Endothelial cell of umbilical vein (primary cell): Measurements from ENCODE around the gene EFNB3. TPM values are rescaled to one million over a fixed set of nuclear protein-coding genes. Genes with fewer than 3 reads are reported as not detected.

Experiments used
- BruUV-seq: library from RNA; stranded (reverse); fragments of 400-500 nt; replicated peaks from 2 replicates; lab custom pipeline; 2021; lab: Mats Ljungman, UMichigan
- CTCF ChIA-PET: fragments of 300-600, 350-600 bp; sonication (Branson Sonifier 250); formaldehyde crosslinking; loops from one replicate; lab custom pipeline; 2021; ENCODE audit warnings: antibody characterized with exemption, inconsistent platforms; lab: Charles Lee
- POLR2A ChIA-PET: fragments of 300-600, 350-600 bp; sonication (Branson Sonifier 250); formaldehyde crosslinking; loops from one replicate; lab custom pipeline; 2021; ENCODE audit warnings: antibody characterized with exemption, inconsistent platforms; lab: Charles Lee
- DNase-seq: peaks from one replicate; pipeline ENCODE4 v3.0.0-alpha.2; 2011; ENCODE audit warnings: low read depth, low spot score
- FAIRE-seq: peaks from 2 replicates; lab custom pipeline; 2011; peaks lifted over from hg19 to GRCh38; lab: Jason Lieb, UNC
- H2AFZ ChIP-seq: 2 replicates; pipeline ENCODE4 v1.6.0; 2012; ENCODE audit warnings: low read depth, low read length, control low read depth, inconsistent platforms
- H3K27ac ChIP-seq: 2 replicates; pipeline ENCODE4 v1.5.1; 2011; ENCODE audit warnings: low read depth, mild to moderate bottlenecking, control low read depth, low read length, moderate library complexity; ENCODE audit not compliant: insufficient read depth
- H3K27me3 ChIP-seq, 2 experiments: 2 replicates each; pipeline versions ENCODE4 v1.6.0 to v1.6.1; 2011; ENCODE audit warnings: low read length in 2 of 2, mixed read lengths in 1 of 2; ENCODE audit not compliant: control insufficient read depth in 2 of 2, insufficient read depth in 2 of 2
- H3K36me3 ChIP-seq, 2 experiments: 2 replicates in 1 of 2; 3 replicates in 1 of 2; pipeline ENCODE4 v1.5.1; 2011; ENCODE audit warnings: low read length in 2 of 2, mild to moderate bottlenecking in 1 of 2, moderate library complexity in 1 of 2; ENCODE audit not compliant: control insufficient read depth in 2 of 2, insufficient read depth in 2 of 2; ENCODE audit errors: extremely low read depth in 1 of 2
- H3K4me1 ChIP-seq: 3 replicates; pipeline ENCODE4 v1.5.1; 2011; ENCODE audit warnings: mild to moderate bottlenecking, low read length; ENCODE audit not compliant: control insufficient read depth, insufficient read depth; ENCODE audit errors: extremely low read depth
- H3K4me2 ChIP-seq: 2 replicates; pipeline ENCODE4 v1.6.1; 2011; ENCODE audit warnings: low read length, control low read depth, mixed read lengths; ENCODE audit not compliant: insufficient read depth
- H3K4me3 ChIP-seq, 3 experiments: fragments of 200-600 bp in 1 of 3; sonication (generic), shearing (Covaris generic) in 1 of 3; replicated peaks in 1 of 3; 2 replicates each; pipeline ENCODE4 v1.5.1; 2011 to 2016; ENCODE audit warnings: control low read depth in 3 of 3, low read length in 3 of 3, mild to moderate bottlenecking in 2 of 3, inconsistent platforms in 1 of 3, low read depth in 1 of 3, moderate library complexity in 1 of 3; ENCODE audit not compliant: insufficient read depth in 1 of 3
- H3K79me2 ChIP-seq: 2 replicates; pipeline ENCODE4 v1.6.0; 2012; ENCODE audit warnings: low read length, inconsistent platforms; ENCODE audit not compliant: control insufficient read depth, insufficient read depth
- H3K9ac ChIP-seq: replicated peaks from 2 replicates; pipeline ENCODE3; 2011; ENCODE audit warnings: low read length, control low read depth; ENCODE audit not compliant: insufficient read depth; ENCODE audit errors: extremely low read depth
- H3K9me1 ChIP-seq: replicated peaks from 3 replicates; pipeline ENCODE4 v1.6.0; 2011; ENCODE audit warnings: mild to moderate bottlenecking, low read length; ENCODE audit not compliant: control insufficient read depth, insufficient read depth; ENCODE audit errors: extremely low read depth
- H3K9me3 ChIP-seq: replicated peaks from 2 replicates; pipeline ENCODE4 v1.5.1; 2012; ENCODE audit warnings: low read length, inconsistent platforms; ENCODE audit not compliant: control insufficient read depth, insufficient read depth
- H4K20me1 ChIP-seq: replicated peaks from 2 replicates; pipeline ENCODE3; 2011; ENCODE audit warnings: mild to moderate bottlenecking, low read length; ENCODE audit not compliant: control insufficient read depth, insufficient read depth; ENCODE audit errors: extremely low read depth
- CTCF ChIP-seq, 2 donors: IDR thresholded peaks; 1 replicate in 1 of 2; 2 replicates in 1 of 2; pipeline ENCODE4 v1.5.1; 2011; ENCODE audit warnings: low read length in 2 of 2, mild to moderate bottlenecking in 2 of 2, moderate library complexity in 2 of 2, control low read depth in 1 of 2, inconsistent platforms in 1 of 2, low read depth in 1 of 2; ENCODE audit not compliant: insufficient read depth in 1 of 2; ENCODE audit errors: extremely low read depth in 1 of 2
- EZH2 ChIP-seq: IDR thresholded peaks from 2 replicates; pipeline ENCODE4 v1.6.1; 2012; ENCODE audit warnings: borderline replicate concordance, low read depth, mild to moderate bottlenecking, moderate library complexity, low read length, inconsistent platforms; ENCODE audit not compliant: severe bottlenecking
- FOS ChIP-seq: IDR thresholded peaks from 2 replicates; pipeline ENCODE4 v1.6.1; 2011; ENCODE audit warnings: mild to moderate bottlenecking, low read length, moderate library complexity, borderline replicate concordance; ENCODE audit not compliant: insufficient read depth
- GATA2 ChIP-seq: IDR thresholded peaks from 2 replicates; pipeline ENCODE4 v1.7.0; 2011; ENCODE audit warnings: low read depth, mild to moderate bottlenecking, moderate library complexity, mixed read lengths, low read length; ENCODE audit not compliant: insufficient read length, insufficient read depth
- JUN ChIP-seq: IDR thresholded peaks from 2 replicates; pipeline ENCODE4 v1.6.1; 2011; ENCODE audit warnings: borderline replicate concordance, low read depth; ENCODE audit not compliant: insufficient read length, insufficient read depth
- MAX ChIP-seq: IDR thresholded peaks from 2 replicates; pipeline ENCODE4 v1.6.1; 2011; ENCODE audit not compliant: insufficient read depth, insufficient read length
- MYC ChIP-seq: IDR thresholded peaks from one replicate; pipeline ENCODE4 v1.6.1; 2011; ENCODE audit warnings: mild to moderate bottlenecking, low read depth, low read length
- POLR2A ChIP-seq: IDR thresholded peaks from 2 replicates; pipeline ENCODE4 v1.6.1; 2012; ENCODE audit warnings: low read depth, mild to moderate bottlenecking, control low read depth, low read length
- POLR2AphosphoS5 ChIP-seq: IDR thresholded peaks from 2 replicates; pipeline ENCODE4 v1.6.1; 2012; ENCODE audit warnings: low read depth, mild to moderate bottlenecking, control low read depth, low read length, moderate library complexity; ENCODE audit not compliant: insufficient read depth
- dilution Hi-C: fragments of 300-500 bp; cut with MboI; formaldehyde crosslinking; loops from one replicate; pipeline ENCODE4 v1.15.0; 2019; ENCODE audit warnings: low sequenced_read_pairs; ENCODE audit not compliant: extremely low pct_ligation_motif_present
- intact Hi-C: fragments of 100-400 bp; cut with micrococcal nuclease; formaldehyde crosslinking; loops from one replicate; pipeline ENCODE4 v1.10.0; 2022
- polyA plus RNA-seq, 4 experiments: library from polyadenylated mRNA; depleted of rRNA in 3 of 4; stranded (reverse) in 3 of 4; unstranded in 1 of 4; fragments of >200 nt; gene quantifications; 2 replicates each; pipeline versions ENCODE4 v1.2.1 to v1.2.3, GENCODE V29; 2011 to 2012; ENCODE audit warnings: missing spikeins in 1 of 4
- total RNA-seq: library from RNA; stranded (reverse); gene quantifications from 2 replicates; pipeline ENCODE4 v1.2.3, GENCODE V29; 2021

The EFNB3 gene
- total and polyA plus RNA-seq, 2 donors (not counting 3 experiments of a cell fraction or from before 2014, with no cell fraction given): 1.1 to 2.9 TPM

- Histone ChIP-seq H3K9ac (no peak overlapping the region), H3K4me3 (no peak overlapping the region), H3K9me3 (no peaks in the 10 kb centered on the region), H3K9me1 (no peaks in the 10 kb centered on the region), H3K4me1 (no peaks in the 10 kb centered on the region), H3K27ac (no peak overlapping the region), H4K20me1 (no peaks in the 10 kb centered on the region), H3K79me2 (no peaks in the 10 kb centered on the region), H2AFZ (no peak overlapping the region), H3K36me3 (no peaks in the 10 kb centered on the region), H3K4me2 (no peak overlapping the region), H3K27me3 (no peaks in the 10 kb centered on the region)
- intact Hi-C loops: no loop called here
- CTCF ChIA-PET: interaction anchor here (1.1 kb wide), 1 partner anchor 27 kb away, joined by 5 read pairs; no protein-coding TSS in a partner anchor
- TF ChIP-seq POLR2A: no peak
- no peak for TF ChIP-seq GATA2
- TF ChIP-seq CTCF (IDR thresholded peaks at IDR 0.05; ENCODE audit: extremely low read depth in 1 of 2, insufficient read depth in 1 of 2, low read depth in 1 of 2, low read length in 2 of 2): no peak
- no peak for TF ChIP-seq FOS
- no peak for TF ChIP-seq POLR2AphosphoS5
- no peak for TF ChIP-seq JUN
- TF ChIP-seq EZH2: no peak
- no peak for TF ChIP-seq MYC
- no peak for TF ChIP-seq MAX
- no TSS peak for BruUV-seq
- FAIRE-seq (no peak), DNase-seq (no peak)
- dilution Hi-C loops: no loop called here
- POLR2A ChIA-PET: no interaction called here
These were observed 50.3 kb downstream of the EFNB3 start for GRCh38 chr17:7755095-7755890.
